ENCODE measurements around the gene FBXO10.
A peak's percentile ranks its signal among the peaks of the same experiment; 100 is the strongest.
"Not testable (repeated sequence)": the region's sequence is repeated elsewhere in the genome, so short reads cannot be mapped to it uniquely, and the experiment has no call there.

FBXO10 gene

GRCh38 chr9:37486256-37486615, 89.9 kb downstream of the FBXO10 start:
- no peak for DNase-seq (ENCODE audit: low read depth in 1 of 2, low spot score in 1 of 2)

GRCh38 chr9:37485389-37486255, 90.6 kb downstream of the FBXO10 start, which contains the start of gene POLR1E:
POLR1E (plus strand) TSS chr9:37485948; CDS start chr9:37486048, 100 bp downstream.
- peak; percentile 95 to 98 for DNase-seq (ENCODE audit: low read depth in 1 of 2, low spot score in 1 of 2)

- DNase-seq (ENCODE audit: low read depth in 1 of 2, low spot score in 1 of 2): no peak
Measured at GRCh38 chr9:37480759-37481158, 95.4 kb downstream of the FBXO10 start.

- not testable (repeated sequence) for DNase-seq (ENCODE audit: low read depth in 1 of 2, low spot score in 1 of 2)
Measured at GRCh38 chr9:37477987-37478619, 98.1 kb downstream of the FBXO10 start.

GRCh38 chr9:37477443-37477842, 98.7 kb downstream of the FBXO10 start:
- DNase-seq (ENCODE audit: low read depth in 1 of 2, low spot score in 1 of 2): not testable (repeated sequence)

- no peak for DNase-seq (ENCODE audit: low read depth in 1 of 2, low spot score in 1 of 2)
Measured at GRCh38 chr9:37476930-37477329, 99.2 kb downstream of the FBXO10 start.

- DNase-seq (ENCODE audit: low read depth in 1 of 2, low spot score in 1 of 2): no peak
Measured at GRCh38 chr9:37474438-37474837, 101.7 kb downstream of the FBXO10 start.

GRCh38 chr9:37473982-37474381, 102.2 kb downstream of the FBXO10 start:
- not testable (repeated sequence) for DNase-seq (ENCODE audit: low read depth in 1 of 2, low spot score in 1 of 2)

GRCh38 chr9:37471942-37472684, 104.1 kb downstream of the FBXO10 start:
- no peak for DNase-seq (ENCODE audit: low read depth in 1 of 2, low spot score in 1 of 2)

GRCh38 chr9:37468620-37469019, 107.6 kb downstream of the FBXO10 start:
- no peak for DNase-seq (ENCODE audit: low read depth in 1 of 2, low spot score in 1 of 2)

- not testable (repeated sequence) for DNase-seq (ENCODE audit: low read depth in 1 of 2, low spot score in 1 of 2)
Measured at GRCh38 chr9:37467530-37467929, 108.7 kb downstream of the FBXO10 start.

GRCh38 chr9:37466037-37466709, 110.0 kb downstream of the FBXO10 start:
- DNase-seq (ENCODE audit: low read depth in 1 of 2, low spot score in 1 of 2): peak in 1 of 2 donors; percentile 16

GRCh38 chr9:37465249-37466036, 110.7 kb downstream of the FBXO10 start, which contains the start of gene ZBTB5:
ZBTB5 (minus strand) TSS chr9:37465450; CDS start chr9:37442551, 22,899 bp downstream.
- DNase-seq (ENCODE audit: low read depth in 1 of 2, low spot score in 1 of 2): peak; percentile 96 to 99

GRCh38 chr9:37464426-37465248, 111.5 kb downstream of the FBXO10 start:
- DNase-seq (ENCODE audit: low read depth in 1 of 2, low spot score in 1 of 2): peak in 1 of 2 donors; percentile 43

GRCh38 chr9:37464006-37464405, 112.2 kb downstream of the FBXO10 start:
- DNase-seq (ENCODE audit: low read depth in 1 of 2, low spot score in 1 of 2): no peak
